Esophagus squamous epithelium (tissue), 4 donors: ENCODE measurements around the gene PDE3A.

Experiments used
- CTCF ChIP-seq, 6 experiments: fragments of 450-650 bp in 4 of 6; fragments of 200-600 bp in 2 of 6; sonication (generic) in 2 of 6; IDR thresholded peaks; one replicate each; pipeline ENCODE4 v1.5.1; 2016 to 2019; ENCODE audit warnings: antibody characterized with exemption in 6 of 6, mild to moderate bottlenecking in 4 of 6, moderate library complexity in 4 of 6
- POLR2A ChIP-seq, 4 donors: fragments of 450-650 bp; IDR thresholded peaks; one replicate each; pipeline ENCODE4 v1.6.1; 2017; ENCODE audit warnings: antibody characterized with exemption in 4 of 4, mild to moderate bottlenecking in 4 of 4, moderate library complexity in 3 of 4

DNA sequence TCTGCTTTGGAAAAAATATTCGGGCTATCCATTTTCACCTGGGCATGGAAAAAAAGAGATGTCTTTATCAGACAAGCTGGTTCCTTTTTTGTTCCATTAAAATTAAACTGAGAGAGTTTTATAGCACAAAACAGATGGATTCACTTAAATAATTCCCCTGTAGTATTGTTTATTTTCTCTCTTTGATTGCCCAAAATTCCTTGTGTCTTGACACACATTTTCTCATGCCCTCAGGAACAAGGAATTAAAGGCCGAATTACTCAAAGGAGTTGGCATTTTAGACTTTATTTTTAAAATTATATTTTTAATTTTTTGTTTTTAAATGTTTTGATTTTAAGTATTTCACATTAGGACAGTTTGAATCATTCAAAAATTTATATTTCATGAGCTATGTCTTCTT is 257.2 kb downstream of the PDE3A start:
- TF ChIP-seq POLR2A (IDR thresholded peaks at IDR 0.05) (no peak), CTCF (IDR thresholded peaks at IDR 0.05) (no peak)
